Suprapubic skin (tissue), 4 donors: Measurements from ENCODE around the gene YTHDF2. TPM values are rescaled to one million over a fixed set of nuclear protein-coding genes. Genes with fewer than 3 reads are reported as not detected.
"Not testable (repeated sequence)": the region's sequence is repeated elsewhere in the genome, so short reads cannot be mapped to it uniquely, and the experiment has no call there.

Experiments
- DNase-seq, 2 donors: peaks; one replicate each; pipeline ENCODE4 v3.0.0-alpha.2; 2019; ENCODE audit warnings: low spot score in 2 of 2
- H3K27ac ChIP-seq: fragments of 200-600 bp; sonication (generic); one replicate; pipeline ENCODE4 v1.5.1; 2019
- H3K27me3 ChIP-seq: fragments of 200-600 bp; sonication (generic); one replicate; pipeline ENCODE4 v1.5.1; 2019
- H3K36me3 ChIP-seq: fragments of 200-600 bp; sonication (generic); one replicate; pipeline ENCODE4 v1.5.1; 2019
- H3K4me1 ChIP-seq: fragments of 200-600 bp; sonication (generic); one replicate; pipeline ENCODE4 v1.5.1; 2019
- H3K4me3 ChIP-seq: fragments of 200-600 bp; sonication (generic); one replicate; pipeline ENCODE4 v1.5.1; 2019; ENCODE audit warnings: mild to moderate bottlenecking
- H3K9me3 ChIP-seq: fragments of 200-600 bp; sonication (generic); one replicate; pipeline ENCODE4 v1.5.1; 2019
- CTCF ChIP-seq, 2 donors: fragments of 200-600 bp in 1 of 2; fragments of 450-650 bp in 1 of 2; sonication (generic) in 1 of 2; IDR thresholded peaks; one replicate each; pipeline ENCODE4 v1.5.1; 2016 to 2019; ENCODE audit warnings: antibody characterized with exemption in 2 of 2, mild to moderate bottlenecking in 1 of 2, moderate library complexity in 1 of 2
- EP300 ChIP-seq: sonication (generic); formaldehyde crosslinking; IDR thresholded peaks from one replicate; pipeline ENCODE4 v1.6.1; 2017; ENCODE audit warnings: antibody characterized with exemption
- POLR2A ChIP-seq, 2 donors: fragments of 450-650 bp; IDR thresholded peaks; one replicate each; pipeline ENCODE4 v1.6.1; 2017; ENCODE audit warnings: antibody characterized with exemption in 2 of 2, mild to moderate bottlenecking in 2 of 2, moderate library complexity in 2 of 2
- POLR2AphosphoS5 ChIP-seq, 3 donors: sonication (generic); formaldehyde crosslinking; IDR thresholded peaks; one replicate each; pipeline ENCODE4 v1.6.1; 2017; ENCODE audit warnings: antibody characterized with exemption in 3 of 3
- WGBS: methylation state at CpG from one replicate; pipeline ENCODE4 v1.1.5; 2018; 5-methylcytosine and 5-hydroxymethylcytosine counted together
- total RNA-seq, 4 donors: library from RNA; depleted of rRNA; stranded (reverse); fragments of >200 nt; gene quantifications; one replicate each; pipeline ENCODE4 v1.1.0, GENCODE V29; 2016

Gene YTHDF2
- total RNA-seq = 100 to 1,000 TPM in 1 of 4 donors, 10 to 100 TPM in 3; 64.8 to 120 (median 84.9) TPM

GRCh38 chr1:28736450-28737306 lies at the start of gene YTHDF2:
Gene YTHDF2 (plus strand): TSS chr1:28736940. CDS start chr1:28737121, 181 bp downstream.
- Histone ChIP-seq H3K9me3 (no peaks in the 10 kb centered on the region), H3K36me3 (peaks cover 23% of the 10 kb centered on the region), H3K4me1 (peaks cover 50% of the 10 kb centered on the region), H3K27me3 (no peaks in the 10 kb centered on the region), H3K4me3 (peak within 1 kb of the TSS; percentile 97), H3K27ac (peak within 1 kb of the TSS; percentile 99)
- no peak for TF ChIP-seq EP300
- TF ChIP-seq CTCF (IDR thresholded peaks at IDR 0.05) = peak; percentile 83 to 94
- TF ChIP-seq POLR2A (IDR thresholded peaks at IDR 0.05) = peak in 1 of 2 donors; percentile 91
- peak in 2 of 3 donors; percentile 46 to 63 for TF ChIP-seq POLR2AphosphoS5 (IDR thresholded peaks at IDR 0.05)
- WGBS = under 1% methylated on average over 58 of the region's 92 CpGs
- DNase-seq = peak; percentile 98

GRCh38 chr1:28691627-28692026 lies 45.1 kb upstream of the YTHDF2 start:
- H3K9me3 ChIP-seq, H3K27me3 ChIP-seq, H3K27ac ChIP-seq, DNase-seq, H3K4me1 ChIP-seq, H3K4me3 ChIP-seq: not testable (repeated sequence)
- 89% methylated on average over 1 of the region's 1 CpG for WGBS
- peaks cover 54% of the 10 kb centered on the region for H3K36me3 ChIP-seq

GRCh38 chr1:28703629-28704028 lies 33.1 kb upstream of the YTHDF2 start:
- 98% methylated on average over 3 of the region's 3 CpGs for WGBS
- DNase-seq = no peak
- no peak for TF ChIP-seq POLR2A (IDR thresholded peaks at IDR 0.05)
- no peak for TF ChIP-seq POLR2AphosphoS5 (IDR thresholded peaks at IDR 0.05)
- no peak for TF ChIP-seq EP300

GRCh38 chr1:28716336-28716735 lies 20.4 kb upstream of the YTHDF2 start:
- 98% methylated on average over 2 of the region's 2 CpGs for WGBS
- Histone ChIP-seq H3K36me3 (peaks cover 34% of the 10 kb centered on the region), H3K9me3 (no peaks in the 10 kb centered on the region), H3K27me3 (no peaks in the 10 kb centered on the region), H3K4me3 (no peak overlapping the region), H3K4me1 (peaks cover 4% of the 10 kb centered on the region), H3K27ac (no peak overlapping the region)
- DNase-seq = no peak
- TF ChIP-seq EP300 (no peak), POLR2A (IDR thresholded peaks at IDR 0.05) (no peak), CTCF (IDR thresholded peaks at IDR 0.05) (no peak), POLR2AphosphoS5 (IDR thresholded peaks at IDR 0.05) (no peak)

More at GRCh38 chr1:28703629-28704028, 33.1 kb upstream of the YTHDF2 start:
- Histone ChIP-seq H3K36me3 (peaks cover 77% of the 10 kb centered on the region), H3K27ac (no peak overlapping the region), H3K4me3 (no peak overlapping the region), H3K9me3 (no peaks in the 10 kb centered on the region), H3K27me3 (no peaks in the 10 kb centered on the region), H3K4me1 (no peaks in the 10 kb centered on the region)

GRCh38 chr1:28718166-28718565 lies 18.6 kb upstream of the YTHDF2 start:
- Histone ChIP-seq H3K27me3 (no peaks in the 10 kb centered on the region), H3K9me3 (no peaks in the 10 kb centered on the region), H3K4me3 (no peak overlapping the region), H3K36me3 (peaks cover 20% of the 10 kb centered on the region), H3K27ac (no peak overlapping the region), H3K4me1 (peaks cover 4% of the 10 kb centered on the region)
- DNase-seq = no peak
- WGBS = 100% methylated on average over 1 of the region's 1 CpG
- TF ChIP-seq POLR2AphosphoS5 (IDR thresholded peaks at IDR 0.05) (no peak), EP300 (no peak), CTCF (IDR thresholded peaks at IDR 0.05) (no peak), POLR2A (IDR thresholded peaks at IDR 0.05) (no peak)

GRCh38 chr1:28718586-28719331 lies 18.0 kb upstream of the YTHDF2 start:
- Histone ChIP-seq H3K27me3 (no peaks in the 10 kb centered on the region), H3K27ac (no peak overlapping the region), H3K4me1 (peaks cover 4% of the 10 kb centered on the region), H3K9me3 (no peaks in the 10 kb centered on the region), H3K36me3 (peaks cover 14% of the 10 kb centered on the region), H3K4me3 (no peak overlapping the region)
- WGBS = 64% methylated on average over 4 of the region's 4 CpGs
- TF ChIP-seq EP300 = no peak
- TF ChIP-seq POLR2AphosphoS5 (IDR thresholded peaks at IDR 0.05) = no peak
- no peak for TF ChIP-seq POLR2A (IDR thresholded peaks at IDR 0.05)
- TF ChIP-seq CTCF (IDR thresholded peaks at IDR 0.05) = no peak
- no peak for DNase-seq
